ENCODE measurements around the gene HIPK2. TPM values are rescaled to one million over a fixed set of nuclear protein-coding genes. Genes with fewer than 3 reads are reported as not detected.

HIPK2 gene
- total RNA-seq, 1 donor from 2014 or later = 89.1 TPM

GRCh38 chr7:139666501-139666900, 111.3 kb downstream of the HIPK2 start:
- no peak for DNase-seq (ENCODE audit: extremely low spot score, unreplicated experiment)
- H3K27ac Mint-ChIP-seq = no peak overlapping the region

GRCh38 chr7:139664434-139664833, 113.4 kb downstream of the HIPK2 start:
- Mint-ChIP-seq H3K9me3 (peaks cover 4% of the 10 kb centered on the region), H3K27ac (peak overlapping the region; percentile 42), H3K36me3 (peaks cover 34% of the 10 kb centered on the region), H3K27me3 (no peaks in the 10 kb centered on the region), H3K4me1 (ENCODE audit: unreplicated experiment) (peaks cover 59% of the 10 kb centered on the region), H3K4me3 (no peak overlapping the region)
- no peak for DNase-seq (ENCODE audit: extremely low spot score, unreplicated experiment)
- TF ChIP-seq CTCF (conservative IDR thresholded peaks at IDR 0.05) = no peak

More at GRCh38 chr7:139666501-139666900, 111.3 kb downstream of the HIPK2 start:
- TF ChIP-seq CTCF (conservative IDR thresholded peaks at IDR 0.05) = no peak
- Mint-ChIP-seq H3K4me3 (no peak overlapping the region), H3K9me3 (peaks cover 4% of the 10 kb centered on the region), H3K27me3 (no peaks in the 10 kb centered on the region), H3K4me1 (ENCODE audit: unreplicated experiment) (peaks cover 39% of the 10 kb centered on the region), H3K36me3 (peaks cover 28% of the 10 kb centered on the region)

- no peak for TF ChIP-seq CTCF (conservative IDR thresholded peaks at IDR 0.05)
- no peak for DNase-seq (ENCODE audit: extremely low spot score, unreplicated experiment)
- H3K4me1 Mint-ChIP-seq (ENCODE audit: unreplicated experiment) = peaks cover 57% of the 10 kb centered on the region
- H3K4me3 Mint-ChIP-seq = no peak overlapping the region
- no peaks in the 10 kb centered on the region for H3K27me3 Mint-ChIP-seq
- peaks cover 4% of the 10 kb centered on the region for H3K9me3 Mint-ChIP-seq
- peaks cover 27% of the 10 kb centered on the region for H3K36me3 Mint-ChIP-seq
- peak overlapping the region; percentile 77 for H3K27ac Mint-ChIP-seq
These were observed 114.1 kb downstream of the HIPK2 start for GRCh38 chr7:139663608-139664177.

- Mint-ChIP-seq H3K27me3 (no peaks in the 10 kb centered on the region), H3K4me1 (ENCODE audit: unreplicated experiment) (peaks cover 68% of the 10 kb centered on the region), H3K9me3 (peaks cover 4% of the 10 kb centered on the region), H3K4me3 (peak overlapping the region; percentile 4), H3K36me3 (peaks cover 26% of the 10 kb centered on the region), H3K27ac (peak overlapping the region; percentile 88)
- DNase-seq (ENCODE audit: extremely low spot score, unreplicated experiment) = no peak
- TF ChIP-seq CTCF (conservative IDR thresholded peaks at IDR 0.05) = no peak
These were observed 115.9 kb downstream of the HIPK2 start for GRCh38 chr7:139661903-139662302.

GRCh38 chr7:139661043-139661440, 116.8 kb downstream of the HIPK2 start:
- H3K4me1 Mint-ChIP-seq (ENCODE audit: unreplicated experiment) = peaks cover 75% of the 10 kb centered on the region

More at GRCh38 chr7:139661043-139661440, 116.8 kb downstream of the HIPK2 start:
- H3K27ac Mint-ChIP-seq = peak overlapping the region; percentile 88
- peaks cover 30% of the 10 kb centered on the region for H3K36me3 Mint-ChIP-seq
- no peaks in the 10 kb centered on the region for H3K27me3 Mint-ChIP-seq
- DNase-seq (ENCODE audit: extremely low spot score, unreplicated experiment) = no peak
- H3K9me3 Mint-ChIP-seq = peaks cover 4% of the 10 kb centered on the region
- TF ChIP-seq CTCF (conservative IDR thresholded peaks at IDR 0.05) = no peak
- peak overlapping the region; percentile 40 for H3K4me3 Mint-ChIP-seq
